DOHH2 (cell line): ENCODE data around the gene BCAR1.

Experiments used
- H3F3A ChIP-seq: fragments of 200-600 bp; sonication (generic), shearing (Covaris generic); 2 replicates; pipeline ENCODE4 v1.6.0; 2016; ENCODE audit warnings: antibody characterized with exemption, mild to moderate bottlenecking; ENCODE audit not compliant: control insufficient read depth, insufficient read depth
- H3K27ac ChIP-seq: fragments of 200-600 bp; sonication (generic); 2 replicates; pipeline ENCODE4 v1.5.1; 2014; ENCODE audit warnings: low read depth, mild to moderate bottlenecking, low read length, moderate library complexity
- H3K27me3 ChIP-seq: fragments of 200-600 bp; sonication (generic); 2 replicates; pipeline ENCODE4 v1.6.1; 2014; ENCODE audit warnings: mild to moderate bottlenecking, low read length, mixed read lengths; ENCODE audit not compliant: control insufficient read depth
- H3K36me3 ChIP-seq: fragments of 200-600 bp; sonication (generic); 2 replicates; pipeline ENCODE4 v1.6.1; 2014; ENCODE audit warnings: mild to moderate bottlenecking, low read length, moderate library complexity, mixed read lengths; ENCODE audit not compliant: control insufficient read depth
- H3K4me1 ChIP-seq: fragments of 200-600 bp; sonication (generic); 2 replicates; pipeline ENCODE4 v1.6.1; 2014; ENCODE audit warnings: mild to moderate bottlenecking, low read length, mixed read lengths; ENCODE audit not compliant: control insufficient read depth
- H3K4me2 ChIP-seq: fragments of 200-600 bp; sonication (generic); 2 replicates; pipeline ENCODE4 v1.6.0; 2014; ENCODE audit warnings: mild to moderate bottlenecking, low read length, moderate library complexity
- H3K4me3 ChIP-seq: fragments of 200-600 bp; sonication (generic); 2 replicates; pipeline ENCODE4 v1.5.1; 2014; ENCODE audit warnings: mild to moderate bottlenecking, low read length, mixed read lengths
- H3K79me2 ChIP-seq: fragments of 200-600 bp; sonication (generic); 2 replicates; pipeline ENCODE4 v1.6.1; 2014; ENCODE audit warnings: mild to moderate bottlenecking, low read length, mixed read lengths; ENCODE audit not compliant: control insufficient read depth
- H3K9me2 ChIP-seq: fragments of 200-600 bp; sonication (generic); replicated peaks from 2 replicates; pipeline ENCODE4 v1.6.1; 2014; ENCODE audit warnings: mild to moderate bottlenecking, low read length, mixed read lengths; ENCODE audit not compliant: control insufficient read depth
- H3K9me3 ChIP-seq: fragments of 200-600 bp; sonication (generic); 2 replicates; pipeline ENCODE4 v1.6.1; 2014; ENCODE audit warnings: antibody characterized with exemption, low read length, mixed read lengths; ENCODE audit not compliant: control insufficient read depth, insufficient read depth
- H4K20me1 ChIP-seq: fragments of 200-600 bp; sonication (generic); 2 replicates; pipeline ENCODE4 v1.6.0; 2014; ENCODE audit warnings: low read depth, mild to moderate bottlenecking, antibody characterized with exemption, low read length, moderate library complexity; ENCODE audit not compliant: control insufficient read depth, insufficient read depth
- EZH2phosphoT487 ChIP-seq: fragments of 200-600 bp; sonication (generic); IDR thresholded peaks from 2 replicates; pipeline ENCODE4 v1.6.1; 2017; ENCODE audit warnings: borderline replicate concordance, mild to moderate bottlenecking, antibody characterized with exemption, low read length, moderate library complexity, mixed read lengths
- TF ChIP-seq, protein P1 (sequence below): fragments of 200-600 bp; sonication (generic); IDR thresholded peaks from one replicate; pipeline ENCODE4 v1.5.1; 2014; ENCODE audit warnings: antibody characterized with exemption, mild to moderate bottlenecking, low read depth, low read length; ENCODE audit not compliant: poor library complexity, severe bottlenecking

Gene BCAR1

DNA sequence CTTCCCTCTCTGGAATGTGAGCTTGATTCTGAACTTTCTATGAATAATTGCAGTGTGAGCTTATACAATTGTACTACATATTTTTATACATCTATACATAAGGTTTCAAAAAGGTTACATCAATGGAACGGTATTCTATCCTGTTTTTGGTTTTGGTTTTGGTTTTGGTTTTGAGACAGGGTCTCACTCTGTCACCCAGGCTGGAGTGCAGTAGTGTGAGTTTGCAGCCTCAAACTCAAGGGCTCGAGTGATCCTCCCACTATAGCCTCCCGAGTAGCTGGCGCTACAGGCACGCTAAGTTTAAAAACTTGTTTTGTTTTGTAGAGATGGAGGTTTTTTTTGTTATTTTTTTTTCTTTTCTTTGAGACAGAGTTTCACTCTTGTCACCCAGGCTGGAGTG, 31.6 kb downstream of the BCAR1 start:
- Histone ChIP-seq H4K20me1 (no peaks in the 10 kb centered on the region), H3K27ac (no peak overlapping the region), H3F3A (no peaks in the 10 kb centered on the region), H3K36me3 (no peaks in the 10 kb centered on the region), H3K4me3 (no peak overlapping the region), H3K4me2 (no peak overlapping the region), H3K79me2 (no peaks in the 10 kb centered on the region), H3K9me2 (no peaks in the 10 kb centered on the region), H3K4me1 (no peaks in the 10 kb centered on the region), H3K27me3 (no peaks in the 10 kb centered on the region), H3K9me3 (no peaks in the 10 kb centered on the region)
- TF ChIP-seq EZH2phosphoT487, result no peak
- TF ChIP-seq, protein P1, sequence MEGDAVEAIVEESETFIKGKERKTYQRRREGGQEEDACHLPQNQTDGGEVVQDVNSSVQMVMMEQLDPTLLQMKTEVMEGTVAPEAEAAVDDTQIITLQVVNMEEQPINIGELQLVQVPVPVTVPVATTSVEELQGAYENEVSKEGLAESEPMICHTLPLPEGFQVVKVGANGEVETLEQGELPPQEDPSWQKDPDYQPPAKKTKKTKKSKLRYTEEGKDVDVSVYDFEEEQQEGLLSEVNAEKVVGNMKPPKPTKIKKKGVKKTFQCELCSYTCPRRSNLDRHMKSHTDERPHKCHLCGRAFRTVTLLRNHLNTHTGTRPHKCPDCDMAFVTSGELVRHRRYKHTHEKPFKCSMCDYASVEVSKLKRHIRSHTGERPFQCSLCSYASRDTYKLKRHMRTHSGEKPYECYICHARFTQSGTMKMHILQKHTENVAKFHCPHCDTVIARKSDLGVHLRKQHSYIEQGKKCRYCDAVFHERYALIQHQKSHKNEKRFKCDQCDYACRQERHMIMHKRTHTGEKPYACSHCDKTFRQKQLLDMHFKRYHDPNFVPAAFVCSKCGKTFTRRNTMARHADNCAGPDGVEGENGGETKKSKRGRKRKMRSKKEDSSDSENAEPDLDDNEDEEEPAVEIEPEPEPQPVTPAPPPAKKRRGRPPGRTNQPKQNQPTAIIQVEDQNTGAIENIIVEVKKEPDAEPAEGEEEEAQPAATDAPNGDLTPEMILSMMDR, result no peak

DNA sequence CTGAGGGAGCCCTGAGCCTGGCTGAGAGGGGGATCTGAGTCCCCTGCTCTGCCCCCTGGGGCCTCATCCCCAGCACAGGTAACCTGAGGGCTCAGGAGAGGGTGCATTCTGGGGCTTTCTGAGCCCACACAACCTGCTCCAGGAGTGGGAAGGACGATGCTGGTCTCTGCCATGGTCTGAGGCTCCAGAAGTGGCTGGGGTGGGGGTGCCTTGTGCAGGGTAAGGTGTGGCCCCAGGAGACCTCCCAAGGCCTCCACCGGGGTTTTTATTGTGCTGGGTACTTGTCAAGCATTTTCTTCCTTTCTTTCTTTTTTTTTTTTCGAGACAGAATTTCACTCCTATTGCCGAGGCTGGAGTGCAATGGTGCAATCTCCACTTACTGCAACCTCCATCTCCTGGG, 32.3 kb downstream of the BCAR1 start:
- Histone ChIP-seq H3K79me2 (no peaks in the 10 kb centered on the region), H3K4me3 (no peak overlapping the region), H3K9me3 (no peaks in the 10 kb centered on the region), H4K20me1 (no peaks in the 10 kb centered on the region), H3K4me1 (no peaks in the 10 kb centered on the region), H3K36me3 (no peaks in the 10 kb centered on the region), H3K9me2 (no peaks in the 10 kb centered on the region), H3K27me3 (no peaks in the 10 kb centered on the region), H3K4me2 (no peak overlapping the region), H3K27ac (no peak overlapping the region), H3F3A (no peaks in the 10 kb centered on the region)
- no peak for TF ChIP-seq EZH2phosphoT487
- TF ChIP-seq, protein P1, result no peak

DNA sequence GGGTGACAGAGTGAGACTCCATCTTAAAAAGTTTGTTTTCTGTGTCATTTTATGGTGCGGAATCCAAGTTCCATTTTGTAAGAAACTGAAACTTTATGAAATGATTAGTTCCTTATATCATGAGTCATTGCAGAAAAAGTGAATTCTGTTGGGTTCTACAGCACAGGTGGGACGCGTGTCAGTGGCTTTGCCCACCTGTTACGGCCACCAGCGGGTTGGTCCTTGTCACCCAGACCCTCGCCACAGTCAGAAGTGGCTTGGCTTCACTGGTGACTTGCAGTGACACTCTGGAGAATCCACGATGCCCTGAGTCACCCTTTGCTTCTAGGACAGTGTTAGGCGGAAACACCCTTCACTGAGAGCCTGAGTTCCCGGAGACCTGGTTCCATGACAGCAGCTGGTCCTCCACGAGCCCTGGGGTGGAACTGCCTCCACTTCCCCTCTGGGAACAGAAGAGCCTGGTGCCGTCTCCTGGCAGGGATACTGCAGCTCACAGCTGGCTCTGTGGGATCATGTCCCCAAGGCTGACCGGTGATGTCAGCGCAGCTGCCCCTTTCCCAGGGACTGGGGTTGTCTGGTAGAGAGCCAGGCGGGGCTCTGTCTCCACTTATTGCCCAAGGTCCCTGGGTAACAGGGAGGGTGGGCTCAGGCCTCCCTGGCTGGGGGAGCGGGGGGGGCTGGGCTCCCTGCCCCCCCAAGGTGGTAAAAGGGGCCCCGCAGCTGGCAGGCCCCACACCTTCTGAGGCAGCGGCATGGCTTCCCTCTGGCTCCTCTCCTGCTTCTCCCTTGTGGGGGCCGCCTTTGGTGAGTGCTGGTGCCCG, 33.0 kb downstream of the BCAR1 start, which contains the start of gene CTRB1:
Gene CTRB1, plus strand, starts transcription at position 733 of the 821 bp plus-strand sequence. Its CDS starts 20 bp downstream, at position 753.
- Histone ChIP-seq H3K27me3 (no peaks in the 10 kb centered on the region), H3F3A (no peaks in the 10 kb centered on the region), H3K9me3 (no peaks in the 10 kb centered on the region), H3K4me1 (no peaks in the 10 kb centered on the region), H3K36me3 (no peaks in the 10 kb centered on the region), H3K4me3 (no peak within 1 kb of the TSS), H3K27ac (no peak within 1 kb of the TSS), H3K79me2 (no peaks in the 10 kb centered on the region), H3K4me2 (no peak within 1 kb of the TSS), H4K20me1 (no peaks in the 10 kb centered on the region), H3K9me2 (no peaks in the 10 kb centered on the region)
- TF ChIP-seq EZH2phosphoT487, result no peak
- TF ChIP-seq, protein P1, result no peak
